ENCODE measurements around the gene TRPM3. TPM values are rescaled to one million over a fixed set of nuclear protein-coding genes. Genes with fewer than 3 reads are reported as not detected.

TRPM3 gene
- total and polyA plus RNA-seq, 12 donors: 0.27 to 5.3 (median 1.8) TPM

DNA sequence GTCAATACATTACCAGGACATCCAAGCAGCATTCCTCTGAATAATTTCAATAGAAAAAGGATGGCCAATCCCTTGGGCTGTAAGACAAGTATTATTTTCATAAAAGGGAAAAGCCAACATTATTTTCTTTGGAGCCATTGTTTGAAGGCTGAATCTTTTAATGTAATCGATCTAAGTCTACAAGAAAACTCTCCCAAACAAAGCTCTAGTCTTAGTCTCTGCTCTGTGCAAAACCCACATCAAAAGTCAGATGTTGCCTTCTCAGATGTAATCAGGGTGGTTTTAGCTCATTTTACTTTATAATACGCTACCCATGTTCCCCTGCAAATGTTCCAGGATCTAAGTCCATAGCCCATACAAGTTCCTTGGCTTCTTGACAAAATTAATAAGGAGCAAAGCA is 325.6 kb downstream of the TRPM3 start:
- Histone ChIP-seq H3K4me3 (no peak overlapping the region), H3K27me3 (no peaks in the 10 kb centered on the region), H3K36me3 (replicated peaks in 1 of 2) (no peaks in the 10 kb centered on the region), H3K4me1 (replicated peaks in 1 of 2) (no peaks in the 10 kb centered on the region), H3K27ac (no peak overlapping the region), H3K9me3 (replicated peaks in 1 of 3) (no peaks in the 10 kb centered on the region)
- TF ChIP-seq, protein P1, sequence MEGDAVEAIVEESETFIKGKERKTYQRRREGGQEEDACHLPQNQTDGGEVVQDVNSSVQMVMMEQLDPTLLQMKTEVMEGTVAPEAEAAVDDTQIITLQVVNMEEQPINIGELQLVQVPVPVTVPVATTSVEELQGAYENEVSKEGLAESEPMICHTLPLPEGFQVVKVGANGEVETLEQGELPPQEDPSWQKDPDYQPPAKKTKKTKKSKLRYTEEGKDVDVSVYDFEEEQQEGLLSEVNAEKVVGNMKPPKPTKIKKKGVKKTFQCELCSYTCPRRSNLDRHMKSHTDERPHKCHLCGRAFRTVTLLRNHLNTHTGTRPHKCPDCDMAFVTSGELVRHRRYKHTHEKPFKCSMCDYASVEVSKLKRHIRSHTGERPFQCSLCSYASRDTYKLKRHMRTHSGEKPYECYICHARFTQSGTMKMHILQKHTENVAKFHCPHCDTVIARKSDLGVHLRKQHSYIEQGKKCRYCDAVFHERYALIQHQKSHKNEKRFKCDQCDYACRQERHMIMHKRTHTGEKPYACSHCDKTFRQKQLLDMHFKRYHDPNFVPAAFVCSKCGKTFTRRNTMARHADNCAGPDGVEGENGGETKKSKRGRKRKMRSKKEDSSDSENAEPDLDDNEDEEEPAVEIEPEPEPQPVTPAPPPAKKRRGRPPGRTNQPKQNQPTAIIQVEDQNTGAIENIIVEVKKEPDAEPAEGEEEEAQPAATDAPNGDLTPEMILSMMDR (IDR thresholded peaks at IDR 0.05): no peak
- no peak for TF ChIP-seq POLR2A (IDR thresholded peaks at IDR 0.05)
- intact Hi-C loops (cut with DNase I): no loop called here
- 76 to 90% (median 88%) methylated on average over 2 of the region's 2 CpGs for WGBS, 4 donors
- DNase-seq: no peak

DNA sequence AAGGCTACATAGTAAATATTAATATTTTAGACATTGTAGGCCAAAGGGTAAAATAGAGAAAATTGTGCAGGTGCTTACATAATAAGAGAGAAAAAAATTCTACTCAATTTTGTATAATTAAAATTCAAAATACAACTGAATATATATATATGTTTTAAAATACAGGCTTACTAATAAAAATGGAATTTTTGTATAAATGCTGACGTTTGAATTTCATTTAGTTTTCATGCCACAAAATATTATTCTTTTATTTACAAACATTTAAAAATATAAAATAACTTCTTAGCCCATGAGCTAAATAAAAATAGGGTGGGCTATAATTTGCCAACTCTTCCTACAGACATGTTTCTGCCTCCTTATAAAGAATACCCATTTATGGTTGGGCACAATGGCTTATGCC is 328.6 kb downstream of the TRPM3 start:
- Histone ChIP-seq H3K9me3 (replicated peaks in 1 of 3) (no peaks in the 10 kb centered on the region), H3K36me3 (replicated peaks in 1 of 2) (no peaks in the 10 kb centered on the region), H3K4me3 (no peak overlapping the region), H3K4me1 (replicated peaks in 1 of 2) (no peaks in the 10 kb centered on the region), H3K27me3 (no peaks in the 10 kb centered on the region), H3K27ac (no peak overlapping the region)
- no peak for DNase-seq
- WGBS, 4 donors: 85 to 94% (median 87%) methylated on average over 1 of the region's 1 CpG
- TF ChIP-seq, protein P1 (IDR thresholded peaks at IDR 0.05): no peak
- TF ChIP-seq POLR2A (IDR thresholded peaks at IDR 0.05): no peak
- intact Hi-C loops (cut with DNase I): no loop called here

DNA sequence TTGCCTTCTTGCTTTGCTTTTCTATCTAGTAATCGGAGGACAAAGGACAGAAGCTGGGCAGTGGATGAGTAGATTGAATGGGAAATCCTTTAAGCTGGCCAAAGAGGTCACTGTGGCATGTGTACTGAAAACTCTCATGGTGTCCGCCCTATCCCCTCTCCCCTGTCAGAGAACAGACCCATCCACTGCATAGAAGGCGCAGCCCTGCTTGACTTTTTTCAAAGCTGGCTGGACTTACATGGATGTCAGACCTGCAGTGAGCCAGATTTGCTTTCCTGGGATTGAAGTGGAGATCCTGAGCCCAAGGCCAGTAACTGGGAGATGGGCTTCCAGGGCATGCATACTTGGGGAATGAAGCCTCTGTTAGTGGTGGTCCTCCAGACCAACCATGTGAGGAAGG is 329.5 kb downstream of the TRPM3 start:
- Histone ChIP-seq H3K4me1 (replicated peaks in 1 of 2) (no peaks in the 10 kb centered on the region), H3K36me3 (replicated peaks in 1 of 2) (no peaks in the 10 kb centered on the region), H3K4me3 (no peak overlapping the region), H3K9me3 (replicated peaks in 1 of 3) (no peaks in the 10 kb centered on the region), H3K27ac (no peak overlapping the region), H3K27me3 (no peaks in the 10 kb centered on the region)
- no peak for DNase-seq
- WGBS, 4 donors: 88 to 96% (median 92%) methylated on average over 3 of the region's 3 CpGs
- intact Hi-C loops (cut with DNase I): no loop called here
- TF ChIP-seq, protein P1 (IDR thresholded peaks at IDR 0.05): no peak
- TF ChIP-seq POLR2A (IDR thresholded peaks at IDR 0.05): no peak

DNA sequence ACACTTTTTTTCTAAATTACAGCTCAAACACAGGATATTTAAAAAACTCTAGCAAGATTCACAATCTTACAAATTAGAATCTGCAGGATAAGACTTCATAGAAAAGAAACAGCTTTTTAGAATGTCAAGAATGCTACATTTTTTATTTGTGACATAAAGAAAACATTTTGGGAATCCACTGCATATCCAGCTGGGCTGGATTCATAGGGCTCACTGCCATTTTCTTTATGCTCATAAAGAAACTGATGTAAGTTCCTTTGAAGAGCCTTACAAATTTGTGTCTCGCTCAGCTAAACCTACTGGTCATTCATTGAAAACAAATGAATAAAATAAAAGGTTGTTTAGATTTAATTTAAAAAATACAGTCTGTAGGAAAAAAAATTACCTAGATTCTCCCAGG is 332.3 kb downstream of the TRPM3 start:
- Histone ChIP-seq H3K4me3 (no peak overlapping the region), H3K36me3 (replicated peaks in 1 of 2) (no peaks in the 10 kb centered on the region), H3K27ac (no peak overlapping the region), H3K9me3 (replicated peaks in 1 of 3) (no peaks in the 10 kb centered on the region), H3K27me3 (no peaks in the 10 kb centered on the region), H3K4me1 (replicated peaks in 1 of 2) (no peaks in the 10 kb centered on the region)
- no peak for DNase-seq
- WGBS, 4 donors: 72 to 92% (median 87%) methylated on average over 1 of the region's 1 CpG
- intact Hi-C loops (cut with DNase I): no loop called here
- TF ChIP-seq, protein P1 (IDR thresholded peaks at IDR 0.05): no peak
- no peak for TF ChIP-seq POLR2A (IDR thresholded peaks at IDR 0.05)

Data from adrenal gland (tissue), 12 donors.